Colonic mucosa (tissue), 4 donors: ENCODE measurements around the gene ZDHHC4. TPM values are rescaled to one million over a fixed set of nuclear protein-coding genes. Genes with fewer than 3 reads are reported as not detected.

Source experiments
- DNase-seq: peaks from one replicate; pipeline ENCODE4 v3.0.0-alpha.2; 2020
- H3K27ac ChIP-seq: fragments of 200-600 bp; one replicate; pipeline ENCODE4 v1.8.0; 2021
- H3K27me3 ChIP-seq: fragments of 200-600 bp; one replicate; pipeline ENCODE4 v1.8.0; 2021
- H3K36me3 ChIP-seq: fragments of 200-600 bp; one replicate; pipeline ENCODE4 v1.8.0; 2021
- H3K4me1 ChIP-seq: fragments of 200-600 bp; one replicate; pipeline ENCODE4 v1.8.0; 2021; ENCODE audit warnings: mild to moderate bottlenecking
- H3K4me3 ChIP-seq: fragments of 200-600 bp; one replicate; pipeline ENCODE4 v1.8.0; 2021
- H3K9ac ChIP-seq, 2 donors: one replicate each; pipeline ENCODE4 v1.7.0; 2013; ENCODE audit warnings: control low read depth in 2 of 2, low read depth in 2 of 2, low read length in 2 of 2
- H3K9me3 ChIP-seq: fragments of 200-600 bp; one replicate; pipeline ENCODE4 v1.8.0; 2021
- CTCF ChIP-seq: fragments of 200-600 bp; IDR thresholded peaks from one replicate; pipeline ENCODE4 v1.8.0; 2022; ENCODE audit warnings: antibody characterized with exemption, mild to moderate bottlenecking
- intact Hi-C: fragments of 100-400 bp; cut with DNase I; formaldehyde crosslinking; loops from one replicate; pipeline ENCODE4 v1.14.1; 2022
- total RNA-seq, 2 donors: library from RNA; stranded (reverse); fragmentation: NEBNext Ultra II Directional in 1 of 2; extraction: Animal tissue kit (Norgen Biotek cat#: 25700) in 1 of 2; gene quantifications; one replicate each; pipeline ENCODE4 v1.2.1, GENCODE V29; 2021
- donor health status: healthy.
- donor health status: DM: no; HTN: no; CAD: no.
- donor health status: DM: no; HTN: no; CAD: no.

The ZDHHC4 gene
- total RNA-seq, 2 donors from 2014 or later = 34.8 to 40.1 TPM

- DNase-seq = no peak
- intact Hi-C loops = no loop called here
- TF ChIP-seq CTCF = no peak
- Histone ChIP-seq H3K4me3 (no peak overlapping the region), H3K4me1 (no peaks in the 10 kb centered on the region), H3K9ac (no peak overlapping the region), H3K27me3 (peaks cover 6% of the 10 kb centered on the region), H3K36me3 (no peaks in the 10 kb centered on the region), H3K9me3 (no peaks in the 10 kb centered on the region), H3K27ac (no peak overlapping the region)
Measured at GRCh38 chr7:6619961-6620360, 42.7 kb downstream of the ZDHHC4 start.

GRCh38 chr7:6621195-6622133, 44.2 kb downstream of the ZDHHC4 start:
- no peaks in the 10 kb centered on the region for H3K36me3 ChIP-seq
- no peak overlapping the region for H3K4me3 ChIP-seq
- intact Hi-C loops = no loop called here
- H3K27me3 ChIP-seq = no peaks in the 10 kb centered on the region
- DNase-seq = no peak
- H3K27ac ChIP-seq = no peak overlapping the region
- no peaks in the 10 kb centered on the region for H3K9me3 ChIP-seq
- H3K4me1 ChIP-seq = no peaks in the 10 kb centered on the region
- H3K9ac ChIP-seq = no peak overlapping the region
- TF ChIP-seq CTCF = no peak

GRCh38 chr7:6622134-6622710, 45.0 kb downstream of the ZDHHC4 start:
- DNase-seq = no peak
- H3K9me3 ChIP-seq = no peaks in the 10 kb centered on the region
- no peaks in the 10 kb centered on the region for H3K27me3 ChIP-seq
- no peaks in the 10 kb centered on the region for H3K36me3 ChIP-seq
- H3K9ac ChIP-seq = no peak overlapping the region
- intact Hi-C loops = no loop called here
- no peak overlapping the region for H3K4me3 ChIP-seq
- no peak overlapping the region for H3K27ac ChIP-seq
- no peak for TF ChIP-seq CTCF
- no peaks in the 10 kb centered on the region for H3K4me1 ChIP-seq

GRCh38 chr7:6623589-6624245, 46.5 kb downstream of the ZDHHC4 start:
- no peaks in the 10 kb centered on the region for H3K36me3 ChIP-seq
- H3K27ac ChIP-seq = no peak overlapping the region
- TF ChIP-seq CTCF = no peak
- intact Hi-C loops = no loop called here
- H3K9me3 ChIP-seq = no peaks in the 10 kb centered on the region
- no peak overlapping the region for H3K9ac ChIP-seq
- H3K4me3 ChIP-seq = no peak overlapping the region
- no peaks in the 10 kb centered on the region for H3K4me1 ChIP-seq
- no peak for DNase-seq
- H3K27me3 ChIP-seq = no peaks in the 10 kb centered on the region

GRCh38 chr7:6624246-6624611, 47.0 kb downstream of the ZDHHC4 start:
- H3K27ac ChIP-seq = no peak overlapping the region
- intact Hi-C loops = no loop called here
- no peak for DNase-seq
- H3K4me3 ChIP-seq = no peak overlapping the region
- no peak for TF ChIP-seq CTCF
- no peaks in the 10 kb centered on the region for H3K4me1 ChIP-seq
- no peaks in the 10 kb centered on the region for H3K36me3 ChIP-seq
- no peak overlapping the region for H3K9ac ChIP-seq
- no peaks in the 10 kb centered on the region for H3K27me3 ChIP-seq
- no peaks in the 10 kb centered on the region for H3K9me3 ChIP-seq
